ENCODE results near the gene FOXL3.
"Not testable (repeated sequence)": the region's sequence is repeated elsewhere in the genome, so short reads cannot be mapped to it uniquely, and the experiment has no call there.

The FOXL3 gene

DNA sequence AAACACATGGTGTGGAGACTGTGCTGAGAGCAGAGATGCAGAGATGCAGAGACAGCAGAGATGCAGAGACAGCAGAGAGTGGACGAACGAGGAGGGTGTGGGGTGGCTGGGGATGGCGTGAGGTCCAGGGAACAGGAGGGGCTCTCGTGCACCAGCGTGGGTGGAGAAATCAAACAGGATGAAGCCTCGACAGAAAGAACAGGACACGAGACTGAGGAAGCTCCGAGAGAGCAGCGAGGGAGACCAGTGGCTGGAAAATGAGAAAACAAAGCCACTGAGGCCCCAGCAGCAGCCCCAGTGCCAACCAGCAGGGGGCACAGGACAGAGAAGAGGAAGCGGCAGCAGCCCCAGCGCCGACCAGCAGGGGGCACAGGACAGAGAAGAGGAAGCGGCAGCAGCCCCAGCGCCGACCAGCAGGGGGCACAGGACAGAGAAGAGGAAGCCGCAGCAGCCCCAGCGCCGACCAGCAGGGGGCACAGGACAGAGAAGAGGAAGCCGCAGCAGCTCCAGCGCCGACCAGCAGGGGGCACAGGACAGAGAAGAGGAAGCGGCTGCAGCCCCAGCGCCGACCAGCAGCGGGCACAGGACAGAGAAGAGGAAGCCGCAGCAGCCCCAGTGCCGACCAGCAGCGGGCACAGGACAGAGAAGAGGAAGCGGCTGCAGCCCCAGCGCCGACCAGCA lies 27.2 kb upstream of the FOXL3 start:
- peak; percentile 66 for DNase-seq (ENCODE audit: extremely low read depth, insufficient read length)
- H3K4me3 ChIP-seq (replicated peaks; ENCODE audit: low read depth, low read length); H3K27me3 ChIP-seq (replicated peaks; ENCODE audit: control insufficient read depth, insufficient read depth, low read length); H3K36me3 ChIP-seq (ENCODE audit: control insufficient read depth, insufficient read depth, low read length): not testable (repeated sequence)
- TF ChIP-seq, protein P1, sequence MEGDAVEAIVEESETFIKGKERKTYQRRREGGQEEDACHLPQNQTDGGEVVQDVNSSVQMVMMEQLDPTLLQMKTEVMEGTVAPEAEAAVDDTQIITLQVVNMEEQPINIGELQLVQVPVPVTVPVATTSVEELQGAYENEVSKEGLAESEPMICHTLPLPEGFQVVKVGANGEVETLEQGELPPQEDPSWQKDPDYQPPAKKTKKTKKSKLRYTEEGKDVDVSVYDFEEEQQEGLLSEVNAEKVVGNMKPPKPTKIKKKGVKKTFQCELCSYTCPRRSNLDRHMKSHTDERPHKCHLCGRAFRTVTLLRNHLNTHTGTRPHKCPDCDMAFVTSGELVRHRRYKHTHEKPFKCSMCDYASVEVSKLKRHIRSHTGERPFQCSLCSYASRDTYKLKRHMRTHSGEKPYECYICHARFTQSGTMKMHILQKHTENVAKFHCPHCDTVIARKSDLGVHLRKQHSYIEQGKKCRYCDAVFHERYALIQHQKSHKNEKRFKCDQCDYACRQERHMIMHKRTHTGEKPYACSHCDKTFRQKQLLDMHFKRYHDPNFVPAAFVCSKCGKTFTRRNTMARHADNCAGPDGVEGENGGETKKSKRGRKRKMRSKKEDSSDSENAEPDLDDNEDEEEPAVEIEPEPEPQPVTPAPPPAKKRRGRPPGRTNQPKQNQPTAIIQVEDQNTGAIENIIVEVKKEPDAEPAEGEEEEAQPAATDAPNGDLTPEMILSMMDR (IDR thresholded peaks at IDR 0.05; ENCODE audit: insufficient read depth, low read length, poor library complexity, severe bottlenecking), result peak; percentile 81

DNA sequence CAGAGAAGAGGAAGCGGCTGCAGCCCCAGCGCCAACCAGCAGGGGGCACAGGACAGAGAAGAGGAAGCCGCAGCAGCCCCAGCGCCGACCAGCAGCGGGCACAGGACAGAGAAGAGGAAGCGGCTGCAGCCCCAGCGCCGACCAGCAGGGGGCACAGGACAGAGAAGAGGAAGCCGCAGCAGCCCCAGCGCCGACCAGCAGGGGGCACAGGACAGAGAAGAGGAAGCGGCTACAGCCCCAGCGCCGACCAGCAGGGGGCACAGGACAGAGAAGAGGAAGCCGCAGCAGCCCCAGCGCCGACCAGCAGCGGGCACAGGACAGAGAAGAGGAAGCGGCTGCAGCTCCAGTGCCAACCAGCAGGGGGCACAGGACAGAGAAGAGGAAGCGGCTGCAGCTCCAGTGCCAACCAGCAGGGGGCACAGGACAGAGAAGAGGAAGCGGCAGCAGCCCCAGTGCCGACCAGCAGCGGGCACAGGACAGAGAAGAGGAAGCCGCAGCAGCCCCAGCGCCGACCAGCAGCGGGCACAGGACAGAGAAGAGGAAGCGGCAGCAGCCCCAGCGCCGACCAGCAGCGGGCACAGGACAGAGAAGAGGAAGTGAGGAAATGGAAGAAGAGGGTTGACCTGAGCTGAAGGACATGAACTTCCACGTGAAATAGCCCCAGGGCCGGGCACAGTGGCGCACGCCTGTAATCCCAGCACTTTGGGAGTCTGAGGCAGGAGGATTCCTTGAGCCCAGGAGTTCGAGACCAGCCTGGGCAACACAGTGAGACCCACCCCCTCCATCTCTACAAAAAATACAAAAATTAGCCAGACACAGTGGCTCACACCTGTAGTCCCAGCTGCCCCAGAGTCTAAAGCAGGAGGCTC lies 26.3 kb upstream of the FOXL3 start:
- not testable (repeated sequence) for H3K27me3 ChIP-seq (replicated peaks; ENCODE audit: control insufficient read depth, insufficient read depth, low read length); H3K4me3 ChIP-seq (replicated peaks; ENCODE audit: low read depth, low read length); DNase-seq (ENCODE audit: extremely low read depth, insufficient read length); H3K36me3 ChIP-seq (ENCODE audit: control insufficient read depth, insufficient read depth, low read length)
- TF ChIP-seq, protein P1 (IDR thresholded peaks at IDR 0.05; ENCODE audit: insufficient read depth, low read length, poor library complexity, severe bottlenecking), result peak; percentile 49

DNA sequence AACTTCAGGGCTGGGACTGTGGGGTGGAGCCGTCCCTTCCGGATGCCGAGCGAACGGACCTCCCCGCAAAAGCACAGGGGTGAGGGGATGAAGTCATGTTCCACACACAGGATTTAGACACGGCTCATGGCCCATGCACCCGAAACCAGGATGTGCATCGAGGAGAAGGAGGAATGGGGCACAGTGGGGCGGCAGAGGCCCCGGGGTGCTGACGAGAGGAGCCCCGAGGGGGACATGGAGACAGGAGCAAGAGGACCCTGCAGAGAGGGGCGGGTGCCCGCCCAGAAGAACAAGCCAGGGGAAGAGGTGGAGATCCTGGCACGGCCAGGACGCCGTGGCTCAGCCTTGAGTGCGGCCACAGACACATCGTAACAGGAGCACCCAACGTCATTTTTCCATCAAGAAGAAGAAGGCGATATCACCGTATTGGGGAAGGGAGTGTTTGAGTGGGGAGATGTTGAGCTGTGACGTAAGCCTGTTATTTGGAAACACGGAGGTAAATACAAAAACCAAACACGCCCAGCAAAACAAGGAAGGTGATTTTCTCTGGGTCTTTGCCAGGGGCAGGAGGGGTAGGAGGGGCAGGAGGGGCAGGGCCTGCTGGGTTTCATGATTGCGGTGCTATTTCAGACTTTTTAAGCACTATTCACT lies 25.3 kb upstream of the FOXL3 start:
- no peak overlapping the region for H3K4me3 ChIP-seq (replicated peaks; ENCODE audit: low read depth, low read length)
- H3K36me3 ChIP-seq (ENCODE audit: control insufficient read depth, insufficient read depth, low read length), result no peaks in the 10 kb centered on the region
- TF ChIP-seq, protein P1 (IDR thresholded peaks at IDR 0.05; ENCODE audit: insufficient read depth, low read length, poor library complexity, severe bottlenecking), result no peak
- no peaks in the 10 kb centered on the region for H3K27me3 ChIP-seq (replicated peaks; ENCODE audit: control insufficient read depth, insufficient read depth, low read length)
- DNase-seq (ENCODE audit: extremely low read depth, insufficient read length), result no peak

DNA sequence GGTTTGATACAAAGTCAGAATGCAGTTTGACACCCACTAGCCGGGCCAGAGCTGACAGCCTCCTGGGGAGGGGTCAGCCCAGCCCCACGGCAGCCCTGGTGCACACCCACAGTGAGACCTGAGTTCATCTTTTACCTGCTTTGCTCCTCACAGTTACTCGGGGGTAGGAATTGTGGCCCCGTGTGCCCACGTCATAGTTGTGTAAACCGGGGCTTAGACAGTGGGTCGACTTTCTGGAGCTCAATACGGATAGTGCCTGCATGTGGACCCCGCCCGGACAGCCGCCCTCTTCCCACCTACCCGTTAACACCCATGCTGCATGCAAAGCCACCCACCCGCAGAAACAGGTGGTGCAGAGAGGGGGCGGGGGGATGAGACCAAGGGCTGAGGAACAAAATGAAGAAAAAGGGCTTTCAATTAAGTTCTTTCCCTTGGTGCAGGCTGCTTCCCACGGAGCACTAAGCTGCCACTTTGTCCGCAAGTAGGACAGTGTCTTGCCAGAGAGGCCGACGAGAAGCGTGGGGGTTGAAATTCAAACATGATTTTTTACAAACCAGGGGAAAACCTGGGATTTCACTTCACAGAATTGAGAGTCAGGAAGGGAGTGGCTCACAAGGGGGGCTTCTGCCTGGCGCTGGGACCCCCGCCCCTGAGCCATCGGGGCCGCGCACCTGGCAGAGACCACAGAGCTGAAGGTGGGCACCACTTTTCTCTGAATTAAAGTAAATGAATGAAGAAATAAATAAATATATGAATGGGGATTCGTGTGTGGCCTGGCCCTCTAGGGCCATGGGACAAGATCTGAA lies 24.6 kb upstream of the FOXL3 start:
- no peak for DNase-seq (ENCODE audit: extremely low read depth, insufficient read length)
- Histone ChIP-seq H3K4me3 (replicated peaks; ENCODE audit: low read depth, low read length) (no peak overlapping the region), H3K27me3 (replicated peaks; ENCODE audit: control insufficient read depth, insufficient read depth, low read length) (no peaks in the 10 kb centered on the region), H3K36me3 (ENCODE audit: control insufficient read depth, insufficient read depth, low read length) (no peaks in the 10 kb centered on the region)
- TF ChIP-seq, protein P1 (IDR thresholded peaks at IDR 0.05; ENCODE audit: insufficient read depth, low read length, poor library complexity, severe bottlenecking), result no peak

DNA sequence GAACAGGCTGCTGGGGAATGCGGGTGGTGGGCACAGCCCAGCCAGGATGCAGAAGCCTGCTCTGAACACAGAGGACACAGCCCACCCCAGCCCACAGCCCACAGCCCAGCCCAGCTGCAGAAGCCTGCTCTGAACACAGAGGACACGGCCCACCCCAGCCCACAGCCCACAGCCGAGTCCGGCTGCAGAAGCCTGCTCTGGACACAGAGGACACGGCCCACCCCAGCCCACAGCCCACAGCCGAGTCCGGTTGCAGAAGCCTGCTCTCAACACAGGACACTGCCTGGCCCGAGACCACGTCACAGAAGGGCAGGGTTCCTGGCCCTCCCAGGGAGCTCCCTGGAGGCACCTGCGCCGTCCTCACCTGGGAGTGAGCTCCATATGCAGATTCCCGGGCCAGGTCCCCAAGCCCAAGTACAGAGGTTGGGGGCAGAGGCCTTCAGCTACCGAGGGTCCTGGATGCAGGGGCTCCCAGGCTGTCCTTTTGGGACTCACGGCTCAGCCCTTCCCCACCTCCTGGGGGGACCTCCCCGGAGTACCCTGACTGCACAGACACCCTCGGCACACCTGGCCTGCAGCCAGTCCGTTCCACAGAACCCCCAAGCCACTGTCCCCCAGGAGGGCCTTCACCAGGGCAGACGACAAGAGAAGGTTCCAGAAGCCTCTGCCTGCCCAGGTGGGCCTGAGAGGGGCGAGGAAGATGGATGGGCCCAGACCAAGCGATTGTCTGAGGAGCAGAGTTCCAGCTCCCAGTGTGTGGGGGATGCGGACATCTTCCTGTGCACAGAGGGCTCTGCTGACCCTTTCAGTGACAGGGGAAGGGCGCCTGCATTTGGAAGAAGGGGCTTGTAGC lies 23.7 kb upstream of the FOXL3 start:
- DNase-seq (ENCODE audit: extremely low read depth, insufficient read length), result no peak
- Histone ChIP-seq H3K4me3 (replicated peaks; ENCODE audit: low read depth, low read length) (no peak overlapping the region), H3K36me3 (ENCODE audit: control insufficient read depth, insufficient read depth, low read length) (no peaks in the 10 kb centered on the region), H3K27me3 (replicated peaks; ENCODE audit: control insufficient read depth, insufficient read depth, low read length) (no peaks in the 10 kb centered on the region)
- TF ChIP-seq, protein P1 (IDR thresholded peaks at IDR 0.05; ENCODE audit: insufficient read depth, low read length, poor library complexity, severe bottlenecking), result no peak

All from GM06990 (cell line).